Sigmoid colon (tissue), 7 donors: ENCODE results near the gene BCR. TPM values are rescaled to one million over a fixed set of nuclear protein-coding genes. Genes with fewer than 3 reads are reported as not detected.

Experiments used
- DNase-seq: peaks from one replicate; pipeline ENCODE4 v3.0.0-alpha.2; 2019
- H3K27ac ChIP-seq, 4 donors: fragments of 200-600 bp; sonication (generic); one replicate each; pipeline ENCODE4 v1.5.1; 2016 to 2019; ENCODE audit warnings: mild to moderate bottlenecking in 1 of 4
- H3K27me3 ChIP-seq, 3 donors: fragments of 200-600 bp; sonication (generic); one replicate each; pipeline ENCODE4 v1.5.1; 2019; ENCODE audit warnings: mild to moderate bottlenecking in 1 of 3
- H3K36me3 ChIP-seq, 4 donors: fragments of 200-600 bp; sonication (generic); one replicate each; pipeline ENCODE4 v1.5.1; 2016 to 2019
- H3K4me1 ChIP-seq, 4 donors: fragments of 200-600 bp; sonication (generic); one replicate each; pipeline ENCODE4 v1.5.1; 2017 to 2019
- H3K4me3 ChIP-seq, 4 donors: fragments of 200-600 bp; sonication (generic); one replicate each; pipeline ENCODE4 v1.5.1; 2017 to 2019; ENCODE audit warnings: mild to moderate bottlenecking in 2 of 4, moderate library complexity in 1 of 4
- H3K9me3 ChIP-seq, 4 donors: fragments of 200-600 bp in 3 of 4; sonication (generic) in 3 of 4; one replicate each; pipeline versions ENCODE4 v1.5.1 to v1.6.1; 2013 to 2019
- EP300 ChIP-seq, 4 donors: sonication (generic); formaldehyde crosslinking; IDR thresholded peaks; one replicate each; pipeline ENCODE4 v1.6.1; 2017; ENCODE audit warnings: antibody characterized with exemption in 4 of 4
- POLR2A ChIP-seq, 2 donors: fragments of 450-650 bp; IDR thresholded peaks; one replicate each; pipeline ENCODE4 v1.6.1; 2016; ENCODE audit warnings: antibody characterized with exemption in 2 of 2, mild to moderate bottlenecking in 2 of 2, moderate library complexity in 2 of 2
- POLR2AphosphoS5 ChIP-seq, 4 donors: sonication (generic); formaldehyde crosslinking; IDR thresholded peaks; one replicate each; pipeline ENCODE4 v1.6.1; 2017; ENCODE audit warnings: antibody characterized with exemption in 4 of 4
- WGBS, 2 donors: extraction: QIAGEN DNeasy Blood & Tissue Kit; methylation state at CpG; one replicate each; pipeline ENCODE4 v1.1.7; 2013; 5-methylcytosine and 5-hydroxymethylcytosine counted together
- intact Hi-C: fragments of 100-400 bp; cut with DNase I; formaldehyde crosslinking; loops from one replicate; pipeline ENCODE4 v1.15.1; 2023
- polyA plus RNA-seq, 3 donors: library from polyadenylated mRNA; stranded (reverse); fragments of 200-250 nt; gene quantifications; one replicate each; pipeline ENCODE4 v1.2.3, GENCODE V29; 2013
- total RNA-seq, 4 donors: library from RNA; depleted of rRNA; stranded (reverse); fragments of >200 nt; gene quantifications; one replicate each; pipeline ENCODE4 v1.1.0, GENCODE V29; 2016
- TF ChIP-seq, protein P1 (sequence below), 4 experiments: fragments of 450-650 bp in 3 of 4; fragments of 200-600 bp in 1 of 4; IDR thresholded peaks; one replicate each; pipeline ENCODE4 v1.5.1; 2016 to 2019; ENCODE audit warnings: antibody characterized with exemption in 4 of 4, mild to moderate bottlenecking in 3 of 4, moderate library complexity in 2 of 4
- donor health status: healthy with polysubstance abuse.
- donor health status: Bipolar disorder and iron deficiency.
- donor health status: healthy.

The BCR gene
- total and polyA plus RNA-seq, 7 donors = 10.8 to 39.9 (median 17.5) TPM

DNA sequence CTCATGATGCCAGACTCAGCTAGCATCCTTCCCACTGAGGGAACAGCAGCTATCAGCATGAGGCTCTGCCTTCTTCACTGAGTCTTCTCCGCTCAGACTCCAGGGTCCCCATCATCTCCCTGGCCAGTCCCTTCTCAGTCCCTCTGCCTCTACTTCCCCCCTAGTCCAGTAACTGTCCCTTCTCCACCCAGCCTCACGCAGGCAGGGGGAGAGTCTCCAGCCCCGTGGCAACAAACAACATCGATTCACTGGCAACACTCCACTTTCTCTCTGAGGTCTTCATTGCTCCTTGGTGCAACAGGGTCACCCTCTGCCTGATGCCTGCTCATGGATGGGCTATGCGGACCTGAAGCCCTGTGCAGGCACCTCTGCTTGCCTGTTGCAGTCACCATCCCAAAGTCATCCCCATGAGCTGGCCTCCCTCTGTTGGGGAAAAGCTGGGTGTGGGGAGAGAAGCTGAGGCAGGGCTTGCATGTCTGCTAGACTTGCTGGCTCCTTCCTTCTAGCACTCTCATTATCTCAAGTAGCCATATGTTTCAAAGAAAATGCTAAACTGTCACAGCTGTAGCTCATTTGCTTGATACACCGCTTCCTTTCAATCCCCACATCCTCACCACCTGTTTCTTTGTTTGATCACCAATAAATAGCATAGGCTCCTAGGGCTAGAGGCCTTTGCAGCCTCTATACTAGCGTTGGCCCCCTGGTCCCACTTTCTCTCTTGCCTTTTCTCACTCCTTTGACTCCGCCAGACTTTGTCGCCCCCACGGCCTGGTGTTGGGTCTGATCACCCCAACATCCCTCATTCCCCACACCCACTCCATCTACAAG is 4.3 kb upstream of the BCR start:
- Histone ChIP-seq H3K9me3 (no peaks in the 10 kb centered on the region), H3K27me3 (no peaks in the 10 kb centered on the region), H3K36me3 (no peaks in the 10 kb centered on the region), H3K4me3 (no peak overlapping the region), H3K27ac (no peak overlapping the region), H3K4me1 (peaks cover 0 to 27% (median 19%) of the 10 kb centered on the region in 4 donors)
- no peak for DNase-seq
- TF ChIP-seq, protein P1, sequence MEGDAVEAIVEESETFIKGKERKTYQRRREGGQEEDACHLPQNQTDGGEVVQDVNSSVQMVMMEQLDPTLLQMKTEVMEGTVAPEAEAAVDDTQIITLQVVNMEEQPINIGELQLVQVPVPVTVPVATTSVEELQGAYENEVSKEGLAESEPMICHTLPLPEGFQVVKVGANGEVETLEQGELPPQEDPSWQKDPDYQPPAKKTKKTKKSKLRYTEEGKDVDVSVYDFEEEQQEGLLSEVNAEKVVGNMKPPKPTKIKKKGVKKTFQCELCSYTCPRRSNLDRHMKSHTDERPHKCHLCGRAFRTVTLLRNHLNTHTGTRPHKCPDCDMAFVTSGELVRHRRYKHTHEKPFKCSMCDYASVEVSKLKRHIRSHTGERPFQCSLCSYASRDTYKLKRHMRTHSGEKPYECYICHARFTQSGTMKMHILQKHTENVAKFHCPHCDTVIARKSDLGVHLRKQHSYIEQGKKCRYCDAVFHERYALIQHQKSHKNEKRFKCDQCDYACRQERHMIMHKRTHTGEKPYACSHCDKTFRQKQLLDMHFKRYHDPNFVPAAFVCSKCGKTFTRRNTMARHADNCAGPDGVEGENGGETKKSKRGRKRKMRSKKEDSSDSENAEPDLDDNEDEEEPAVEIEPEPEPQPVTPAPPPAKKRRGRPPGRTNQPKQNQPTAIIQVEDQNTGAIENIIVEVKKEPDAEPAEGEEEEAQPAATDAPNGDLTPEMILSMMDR (IDR thresholded peaks at IDR 0.05) = no peak
- TF ChIP-seq POLR2A (IDR thresholded peaks at IDR 0.05) (no peak), EP300 (IDR thresholded peaks at IDR 0.05) (no peak), POLR2AphosphoS5 (IDR thresholded peaks at IDR 0.05) (no peak)
- intact Hi-C loops = loop anchor here (5.0 to 10.0 kb wide), 2 partner anchors 211 to 349 kb away; no protein-coding TSS in a partner anchor
- 93 to 95% methylated on average over 10 of the region's 10 CpGs for WGBS, 2 donors

DNA sequence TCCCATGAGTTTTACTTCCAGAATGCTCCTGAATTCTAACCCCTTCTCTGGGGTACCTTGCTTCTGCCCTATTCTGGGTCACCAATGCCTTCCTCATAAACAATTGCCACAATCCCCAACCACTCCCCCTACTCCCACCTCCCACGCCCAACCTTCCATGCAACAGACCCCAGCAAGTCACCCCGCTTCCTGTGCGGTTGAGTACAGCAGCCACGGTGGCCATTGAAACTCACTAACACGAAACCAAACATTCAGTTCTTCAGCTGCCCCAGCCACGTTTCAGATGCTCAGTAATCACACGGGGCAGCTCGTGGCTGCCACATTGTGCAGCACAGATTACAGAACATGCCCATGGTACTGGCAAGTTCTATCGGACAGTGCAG is 3.7 kb upstream of the BCR start:
- TF ChIP-seq EP300 (IDR thresholded peaks at IDR 0.05) = no peak
- TF ChIP-seq, protein P1 (IDR thresholded peaks at IDR 0.05) = no peak
- no peak for TF ChIP-seq POLR2A (IDR thresholded peaks at IDR 0.05)
- no peak for TF ChIP-seq POLR2AphosphoS5 (IDR thresholded peaks at IDR 0.05)
- H3K27ac ChIP-seq = no peak overlapping the region
- H3K4me1 ChIP-seq = peaks cover 0 to 31% (median 24%) of the 10 kb centered on the region in 4 donors
- intact Hi-C loops = loop anchor here (5.0 to 10.0 kb wide), 2 partner anchors 211 to 348 kb away; no protein-coding TSS in a partner anchor
- no peaks in the 10 kb centered on the region for H3K27me3 ChIP-seq
- no peak overlapping the region for H3K4me3 ChIP-seq
- H3K9me3 ChIP-seq = no peaks in the 10 kb centered on the region
- no peak for DNase-seq
- 92 to 94% methylated on average over 9 of the region's 9 CpGs for WGBS, 2 donors
- H3K36me3 ChIP-seq = no peaks in the 10 kb centered on the region

- Histone ChIP-seq H3K4me3 (no peak overlapping the region), H3K36me3 (no peaks in the 10 kb centered on the region), H3K27me3 (no peaks in the 10 kb centered on the region), H3K9me3 (no peaks in the 10 kb centered on the region), H3K4me1 (peaks cover 0 to 37% (median 30%) of the 10 kb centered on the region in 4 donors), H3K27ac (no peak overlapping the region)
- WGBS, 2 donors = 78 to 94% methylated on average over 4 of the region's 4 CpGs
- TF ChIP-seq EP300 (IDR thresholded peaks at IDR 0.05) (no peak), POLR2AphosphoS5 (IDR thresholded peaks at IDR 0.05) (no peak), POLR2A (IDR thresholded peaks at IDR 0.05) (no peak)
- TF ChIP-seq, protein P1 (IDR thresholded peaks at IDR 0.05) = no peak
- DNase-seq = no peak
- intact Hi-C loops = loop anchor here (5.0 to 10.0 kb wide), 2 partner anchors 210 to 348 kb away; no protein-coding TSS in a partner anchor
These were observed 3.1 kb upstream of the BCR start for GRCh38 chr22:23177197-23177596.

DNA sequence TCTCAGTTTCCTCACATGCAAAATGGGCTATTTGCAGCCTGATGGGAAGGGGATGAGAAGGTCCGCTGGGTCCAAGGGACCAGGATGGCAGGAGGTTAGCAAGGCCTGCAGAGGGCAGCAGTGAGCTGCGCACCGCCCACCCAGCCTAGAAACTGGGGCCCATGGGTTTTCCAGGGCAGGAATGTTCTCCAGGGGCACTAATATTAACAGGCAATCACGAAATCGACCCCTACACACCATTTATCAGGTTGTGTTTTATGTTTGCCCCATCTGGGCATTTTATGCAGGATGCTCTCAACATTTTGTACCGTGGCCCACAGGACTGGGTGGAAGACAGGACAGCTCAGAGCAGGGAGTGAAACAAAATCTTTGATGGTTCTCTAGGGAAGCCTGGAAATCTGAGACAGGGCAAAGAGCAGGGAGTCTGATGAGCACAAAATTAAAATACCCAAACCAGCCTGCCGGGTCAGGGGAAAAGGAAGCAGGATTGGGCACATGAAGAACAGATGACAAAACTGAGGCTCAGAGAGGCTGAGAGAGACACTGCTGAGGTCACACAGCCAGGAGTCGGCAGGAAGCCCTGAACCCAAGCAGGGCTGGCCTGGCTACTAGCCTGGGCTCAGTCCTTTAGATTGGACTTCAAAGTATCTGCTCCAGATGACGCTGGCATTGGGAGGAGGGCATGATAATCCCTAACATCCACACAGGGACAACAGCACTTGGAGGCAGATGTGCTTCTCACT is 1.6 kb upstream of the BCR start:
- no peaks in the 10 kb centered on the region for H3K36me3 ChIP-seq
- 34 to 35% methylated on average over 9 of the region's 9 CpGs for WGBS, 2 donors
- intact Hi-C loops = loop anchor here (1.0 to 10.0 kb wide), 3 partner anchors 104 to 346 kb away; no protein-coding TSS in a partner anchor
- TF ChIP-seq POLR2AphosphoS5 (IDR thresholded peaks at IDR 0.05) = no peak
- TF ChIP-seq, protein P1 (IDR thresholded peaks at IDR 0.05) = peak; percentile 91 to 96 (median 96)
- no peaks in the 10 kb centered on the region for H3K9me3 ChIP-seq
- DNase-seq = peak; percentile 83
- no peak overlapping the region for H3K4me3 ChIP-seq
- H3K4me1 ChIP-seq = peaks cover 0 to 51% (median 43%) of the 10 kb centered on the region in 4 donors
- H3K27ac ChIP-seq = peak overlapping the region; percentile 81 to 86 (median 85)
- no peaks in the 10 kb centered on the region for H3K27me3 ChIP-seq
